Stimulated activated CD4-positive, alpha-beta T cell treated with anti-CD3 and anti-CD28 coated beads, TNF-alpha, amount 100 ng/mL, for 1 hour (primary cell): Measurements from ENCODE around the gene MACROD1.
A peak's percentile ranks its signal among the peaks of the same experiment; 100 is the strongest.

Experiments used
- DNase-seq, 3 donors: peaks; one replicate each; pipeline ENCODE4 v3.0.0-alpha.2; 2020; ENCODE audit warnings: low read depth in 3 of 3, low spot score in 1 of 3

MACROD1 gene

DNA sequence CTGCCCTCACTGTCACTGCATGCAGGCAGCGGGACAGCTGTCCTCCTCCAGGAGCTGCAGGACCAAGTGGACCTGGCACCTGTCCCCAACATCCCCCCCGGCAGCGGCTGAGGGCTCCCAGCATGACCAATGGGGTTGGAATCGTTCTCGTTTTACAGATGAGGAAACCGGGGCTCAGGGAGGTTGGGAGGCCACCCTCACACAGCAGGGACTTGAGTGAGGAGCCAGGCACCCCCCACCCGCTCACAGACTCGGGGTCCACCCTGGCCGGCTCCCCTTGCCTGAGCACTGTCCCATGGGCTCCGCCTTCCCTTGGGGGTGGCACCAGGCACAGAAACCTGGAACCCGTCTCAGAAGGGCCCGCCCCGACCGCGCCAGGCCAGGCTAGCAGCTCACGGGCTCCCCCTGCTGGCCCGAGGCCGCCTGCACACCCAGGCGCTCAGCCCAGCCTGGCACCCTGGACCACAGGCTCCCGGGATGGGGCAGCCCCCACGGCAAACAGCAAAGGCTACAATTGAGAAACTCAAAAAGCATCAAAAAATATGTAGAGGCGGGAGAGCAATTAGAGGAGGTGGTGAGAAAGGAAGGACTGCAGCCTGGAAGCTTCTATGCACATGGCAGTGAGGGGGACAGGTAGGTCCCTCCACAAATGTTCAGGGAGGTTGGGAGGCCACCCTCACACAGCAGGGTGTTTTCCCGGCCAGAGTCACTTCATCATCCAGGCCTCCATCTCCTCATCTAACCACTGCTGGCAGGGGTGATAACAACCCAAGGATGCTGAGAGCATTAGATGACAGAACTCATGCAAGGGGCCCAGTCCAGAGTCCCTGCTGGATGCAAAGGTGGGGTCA, 12.8 kb downstream of the MACROD1 start:
- peak; percentile 24 to 68 (median 41) for DNase-seq

- no peak for DNase-seq
Observed at GRCh38 chr11:64151337-64151736, 14.6 kb downstream of the MACROD1 start.

- DNase-seq = no peak
Observed at GRCh38 chr11:64150481-64151239, 15.3 kb downstream of the MACROD1 start.

DNA sequence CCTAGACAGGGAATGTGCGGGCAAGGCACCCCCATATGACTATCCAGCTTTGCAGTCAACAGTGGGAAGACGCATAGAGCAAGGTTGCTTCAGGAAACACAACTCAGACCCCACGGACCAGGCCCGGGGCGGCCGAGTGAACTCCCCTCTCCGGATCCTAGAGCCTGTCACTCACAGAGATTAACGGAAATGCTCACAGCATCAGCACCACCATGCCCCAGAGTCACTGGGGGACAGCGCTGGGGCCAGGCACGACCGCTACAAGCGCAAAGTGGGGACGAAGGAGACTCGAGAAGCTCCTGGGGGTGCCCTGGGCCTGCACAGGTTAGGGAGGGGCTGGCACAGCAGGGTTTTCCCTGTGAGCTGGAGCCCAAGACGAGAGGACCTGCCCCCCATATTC, 15.9 kb downstream of the MACROD1 start:
- no peak for DNase-seq

DNA sequence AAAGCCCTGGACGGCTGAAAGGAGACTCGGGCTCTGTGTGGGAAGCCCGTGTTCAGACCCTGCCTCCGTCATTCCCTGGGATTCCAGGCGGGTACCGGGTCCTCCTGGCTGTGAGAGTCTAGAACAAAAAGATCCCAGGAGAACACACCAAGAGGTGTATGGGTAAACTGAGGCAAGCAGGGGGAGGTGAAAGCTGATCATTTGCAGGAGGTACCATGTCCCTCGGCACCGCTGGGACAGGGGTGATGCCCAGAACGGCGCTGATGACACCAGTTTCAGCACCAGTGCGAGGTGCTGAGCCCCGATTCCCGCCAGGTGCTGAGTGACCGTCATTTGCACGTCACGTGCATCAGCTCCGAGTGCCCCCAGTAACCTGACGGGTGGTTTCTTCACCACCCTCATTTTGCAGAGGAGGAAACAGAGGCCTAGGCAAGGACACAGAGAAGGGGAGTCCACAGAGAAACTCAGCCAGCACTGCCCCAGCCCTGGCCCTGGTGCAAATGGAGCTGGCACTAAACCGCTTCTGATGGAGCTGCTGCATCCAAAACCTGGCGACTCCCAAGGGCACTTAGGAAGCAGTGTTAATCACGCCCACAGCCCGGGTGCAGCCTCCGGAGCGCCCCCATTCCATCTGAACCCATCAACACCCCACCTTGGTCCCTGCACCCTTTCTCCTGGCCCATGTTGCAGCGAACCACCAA, 16.8 kb downstream of the MACROD1 start:
- no peak for DNase-seq

DNA sequence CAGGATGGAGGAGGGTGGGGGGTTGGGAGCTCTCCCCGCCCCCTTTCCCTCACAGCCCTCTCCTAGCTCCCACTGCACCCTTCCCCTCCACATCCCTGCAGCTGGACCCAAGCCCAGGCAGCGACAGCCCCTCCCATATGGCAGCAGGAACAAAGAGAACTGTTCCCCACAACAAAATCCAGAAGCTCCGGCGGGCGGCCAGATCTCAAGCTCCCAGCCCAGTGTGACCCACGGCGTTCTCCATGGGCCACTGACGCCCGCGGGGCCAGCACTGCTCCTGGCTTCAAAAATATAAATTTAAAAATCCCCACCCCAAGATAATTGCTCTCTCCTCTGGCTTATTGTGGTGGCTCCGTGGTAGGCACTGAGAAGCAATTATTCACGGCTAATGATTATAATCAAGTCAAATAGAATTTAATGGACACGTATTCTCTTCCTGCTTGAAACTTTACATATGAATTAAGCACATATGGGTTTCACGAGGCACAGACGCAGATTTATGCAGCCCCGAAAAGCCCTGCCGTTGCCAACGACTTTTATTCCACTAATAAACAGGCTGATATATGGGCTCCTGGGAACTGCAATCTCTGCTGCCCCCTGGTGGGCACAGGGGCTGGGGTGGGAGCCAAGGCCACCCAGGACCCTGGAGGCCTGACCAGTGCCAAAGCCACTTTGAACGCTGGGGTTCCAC, 17.5 kb downstream of the MACROD1 start:
- peak; percentile 43 to 68 (median 45) for DNase-seq

- peak in 2 of 3 donors; percentile 31 to 42 for DNase-seq
Observed at GRCh38 chr11:64146036-64146955, 19.6 kb downstream of the MACROD1 start.

DNA sequence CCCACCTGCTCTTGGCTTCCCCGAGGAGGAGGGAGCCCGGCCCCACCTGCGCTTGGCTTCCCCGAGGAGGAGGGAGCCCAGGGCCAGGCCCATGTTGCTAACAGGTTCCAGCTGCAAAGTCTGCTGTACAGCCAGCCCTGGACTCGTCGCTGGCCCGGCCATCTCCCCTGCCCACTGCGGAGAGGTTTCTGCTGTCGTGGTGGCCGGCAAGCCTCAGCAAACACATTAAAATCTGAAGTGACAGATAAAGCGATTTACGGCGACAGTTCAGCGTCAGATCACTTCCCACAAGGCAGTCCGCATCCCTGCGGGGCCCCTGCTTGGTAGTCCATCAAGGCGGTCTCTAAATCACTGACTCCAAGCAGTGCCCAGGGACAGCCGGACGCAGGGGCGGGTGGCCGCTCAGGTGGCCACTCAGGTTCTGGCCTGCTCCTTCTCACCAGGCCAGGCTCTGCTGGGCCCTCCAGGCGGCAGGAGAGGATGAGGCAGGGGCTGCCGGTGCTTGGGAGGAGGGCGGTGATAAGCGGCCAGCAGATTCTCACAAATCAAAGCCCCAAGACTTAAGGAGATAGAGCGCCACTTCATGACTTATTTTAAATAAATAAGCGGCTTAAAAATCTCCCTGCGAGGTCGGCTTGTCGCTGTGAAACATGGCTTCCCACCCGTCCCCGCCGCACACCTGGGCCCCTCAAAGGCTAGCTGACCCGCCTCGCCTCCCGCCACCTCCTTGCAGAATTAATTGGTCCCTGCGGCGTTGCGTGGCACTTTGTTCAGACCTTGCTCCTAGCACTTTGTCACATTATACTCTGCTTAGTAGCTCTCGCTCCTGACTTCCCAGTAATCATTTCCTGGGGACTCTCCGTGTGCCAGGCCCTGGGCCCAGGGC, 21.1 kb downstream of the MACROD1 start:
- no peak for DNase-seq

DNA sequence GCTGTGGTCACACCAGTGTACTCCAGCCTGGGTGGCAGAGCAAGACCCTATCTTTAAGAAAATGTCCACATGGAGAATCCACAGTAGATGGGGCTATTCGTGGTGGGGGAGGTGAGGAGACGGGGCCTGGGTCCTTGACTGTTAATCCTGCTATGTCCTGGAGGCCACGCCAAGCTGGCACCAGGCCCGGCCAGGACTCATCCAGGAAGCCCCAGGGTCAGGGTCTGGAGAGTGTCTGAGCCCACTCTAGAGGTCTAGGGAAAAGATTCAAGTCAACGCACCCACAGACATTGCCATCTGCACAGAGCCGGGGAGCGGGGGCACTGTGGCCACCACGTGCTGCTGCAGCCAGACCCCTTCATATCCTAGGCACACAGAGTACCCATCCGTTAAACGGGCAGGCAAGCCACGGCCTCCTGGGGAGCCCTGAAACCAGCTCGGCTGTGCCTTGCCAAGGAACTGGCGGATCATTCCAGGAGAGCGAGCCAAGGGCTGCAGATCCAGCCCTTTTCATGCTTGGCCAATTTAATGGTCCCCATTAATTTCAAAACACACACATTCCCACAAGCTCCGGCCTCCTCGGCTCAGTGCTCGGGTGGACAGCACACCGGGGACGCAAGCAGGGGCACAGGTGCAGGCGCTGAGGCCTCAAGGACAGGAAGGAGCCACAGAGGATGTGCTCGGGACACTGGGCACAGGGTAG, 24.7 kb downstream of the MACROD1 start:
- no peak for DNase-seq

DNA sequence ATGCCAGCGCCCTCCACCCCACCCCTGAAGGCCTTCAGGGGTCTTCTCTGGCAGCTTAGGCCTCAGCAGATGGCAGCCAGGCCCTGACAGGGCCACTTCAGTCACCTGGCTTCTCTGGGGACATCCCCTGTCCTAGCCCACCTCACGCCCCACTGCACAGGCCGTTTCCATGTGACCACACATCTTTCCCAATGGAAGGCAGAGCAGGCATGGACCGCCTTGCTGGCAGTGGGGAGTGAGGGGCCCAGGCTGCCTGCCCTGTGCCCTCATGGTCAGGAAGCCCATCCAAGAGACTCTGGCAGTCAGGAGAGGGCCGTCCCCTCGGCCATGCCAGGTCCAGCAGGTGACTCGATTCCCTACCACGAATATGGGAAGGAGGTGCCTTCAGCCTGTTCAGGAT, 25.8 kb downstream of the MACROD1 start:
- no peak for DNase-seq

DNA sequence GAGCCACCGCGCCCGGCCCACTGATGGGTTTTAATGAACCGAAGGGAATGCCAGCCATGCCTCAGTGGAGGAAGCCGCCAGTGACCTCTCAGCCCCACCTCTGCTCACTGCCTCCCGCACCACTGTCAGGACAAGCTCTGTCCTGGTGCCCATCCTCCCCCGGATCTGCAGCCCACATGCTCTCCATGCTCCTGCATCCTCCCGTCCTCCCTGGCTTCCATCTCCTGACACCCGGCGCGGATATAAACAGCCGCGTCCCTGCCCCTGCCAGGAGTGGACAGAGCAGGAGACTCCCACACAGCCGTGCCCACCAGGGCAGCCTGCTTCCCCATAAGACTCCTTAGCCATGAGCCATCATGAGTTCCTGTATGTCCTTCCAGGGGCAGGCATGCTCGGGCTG, 26.9 kb downstream of the MACROD1 start:
- DNase-seq = no peak

- no peak for DNase-seq
Observed at GRCh38 chr11:64138398-64138797, 27.5 kb downstream of the MACROD1 start.

DNA sequence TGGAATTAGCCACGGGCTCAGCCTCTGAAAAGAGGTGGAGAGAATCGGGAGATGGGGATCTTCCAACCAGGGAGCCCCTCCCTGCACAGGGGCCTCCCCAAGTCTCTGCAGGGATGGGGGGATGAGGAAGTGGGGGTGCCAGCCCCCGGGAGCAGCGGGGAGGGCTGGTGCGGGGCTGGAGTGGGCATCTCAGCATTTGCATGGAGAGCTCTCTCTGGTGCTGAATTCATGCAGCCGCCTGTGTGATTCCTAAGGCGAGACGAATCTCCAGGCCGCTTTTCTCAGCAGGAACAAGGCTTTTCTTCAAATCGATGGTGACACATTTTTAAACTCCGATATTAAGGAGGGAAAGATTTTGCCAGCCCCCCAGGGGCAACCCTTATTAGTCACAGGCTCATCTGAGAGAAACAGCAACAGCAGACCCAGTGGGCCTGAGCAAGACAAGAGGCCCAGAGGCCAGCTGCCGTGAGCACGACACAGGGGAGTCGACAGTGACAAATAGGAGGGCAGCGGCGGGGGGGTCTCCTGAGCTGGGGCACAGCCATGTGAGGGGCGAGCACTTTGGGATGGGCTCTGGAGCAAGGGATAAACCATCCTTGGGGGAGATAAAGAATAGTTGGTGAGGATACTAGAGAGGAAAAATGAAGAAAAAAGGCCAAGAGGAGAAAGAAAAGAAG, 29.0 kb downstream of the MACROD1 start:
- DNase-seq = no peak

GRCh38 chr11:64135711-64136110, 30.2 kb downstream of the MACROD1 start:
- DNase-seq = no peak

- no peak for DNase-seq
Observed at GRCh38 chr11:64134963-64135362, 30.9 kb downstream of the MACROD1 start.

GRCh38 chr11:64132982-64133705, 32.8 kb downstream of the MACROD1 start:
- DNase-seq = no peak

DNA sequence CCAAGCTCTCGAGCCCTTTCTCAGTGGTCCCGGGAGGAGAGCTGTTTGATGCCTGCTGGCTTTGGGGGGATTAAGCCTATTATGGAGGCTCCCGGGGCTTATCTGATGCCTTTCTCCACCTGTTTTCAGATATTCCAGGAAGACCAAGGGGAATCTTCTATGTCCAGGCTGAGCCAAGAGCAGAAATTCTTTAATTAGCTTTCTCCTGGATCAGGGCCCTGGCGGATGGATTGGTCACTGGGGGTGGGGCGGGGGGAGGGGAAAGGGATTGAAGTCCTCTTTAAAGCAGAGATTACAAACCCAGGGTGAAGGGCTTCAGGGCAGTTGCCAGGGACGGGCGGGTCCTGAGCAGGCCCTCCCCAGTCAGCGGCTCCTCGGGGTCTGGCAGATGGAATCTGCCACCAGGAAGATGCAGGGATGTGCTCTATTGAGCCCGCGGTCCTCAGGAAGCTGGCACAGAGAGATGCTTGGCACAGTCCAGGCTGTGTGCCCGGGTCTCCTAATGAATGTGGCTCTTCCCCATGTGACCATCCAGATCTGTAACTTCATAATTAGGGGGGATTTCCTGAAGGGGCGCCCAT, 33.6 kb downstream of the MACROD1 start:
- DNase-seq = no peak
